Activated CD8-positive, alpha-beta memory T cell treated with anti-CD3 and anti-CD28 coated beads, Interleukin-2, amount 50 U/mL, for 24 hours (primary cell): ENCODE data around the gene PRIMPOL.
"Not testable (repeated sequence)": the region's sequence is repeated elsewhere in the genome, so short reads cannot be mapped to it uniquely, and the experiment has no call there.

Experiments used
- DNase-seq: peaks from one replicate; pipeline ENCODE4 v3.0.0-alpha.2; 2020; ENCODE audit errors: extremely low read depth

PRIMPOL gene

GRCh38 chr4:184636897-184637296 is 12.6 kb upstream of the PRIMPOL start:
- DNase-seq, result no peak

- DNase-seq, result no peak
These were observed 8.5 kb upstream of the PRIMPOL start for GRCh38 chr4:184641022-184641421.

- no peak for DNase-seq
These were observed 8.1 kb upstream of the PRIMPOL start for GRCh38 chr4:184641451-184641850.

GRCh38 chr4:184643731-184644130 is 5.8 kb upstream of the PRIMPOL start:
- DNase-seq, result no peak

GRCh38 chr4:184644553-184645307 is 4.8 kb upstream of the PRIMPOL start:
- no peak for DNase-seq

- DNase-seq, result no peak
These were observed 3.5 kb upstream of the PRIMPOL start for GRCh38 chr4:184645904-184646610.

- no peak for DNase-seq
These were observed 2.1 kb upstream of the PRIMPOL start for GRCh38 chr4:184647266-184648053.

- no peak for DNase-seq
These were observed 1.6 kb upstream of the PRIMPOL start for GRCh38 chr4:184648054-184648312.

- DNase-seq, result no peak
These were observed 1.1 kb upstream of the PRIMPOL start for GRCh38 chr4:184648313-184649025.

- DNase-seq, result no peak
These were observed 675 bp downstream of the PRIMPOL start for GRCh38 chr4:184649971-184650855.

- DNase-seq, result no peak
These were observed 2.4 kb downstream of the PRIMPOL start for GRCh38 chr4:184651899-184652298.

- not testable (repeated sequence) for DNase-seq
These were observed 3.1 kb downstream of the PRIMPOL start for GRCh38 chr4:184652681-184653080.

GRCh38 chr4:184653650-184654049 is 4.1 kb downstream of the PRIMPOL start:
- DNase-seq, result no peak

GRCh38 chr4:184655889-184656869 is 6.6 kb downstream of the PRIMPOL start:
- DNase-seq, result no peak

- DNase-seq, result no peak
These were observed 7.6 kb downstream of the PRIMPOL start for GRCh38 chr4:184657144-184657543.

- not testable (repeated sequence) for DNase-seq
These were observed 8.3 kb downstream of the PRIMPOL start for GRCh38 chr4:184657820-184658219.

- no peak for DNase-seq
These were observed 11.4 kb downstream of the PRIMPOL start for GRCh38 chr4:184660978-184661377.

- DNase-seq, result no peak
These were observed 12.7 kb downstream of the PRIMPOL start for GRCh38 chr4:184662236-184662635.

GRCh38 chr4:184664445-184665210 is 15.1 kb downstream of the PRIMPOL start:
- DNase-seq, result no peak
